IMR-90 (cell line): Measurements from ENCODE around the gene AUTS2. TPM values are rescaled to one million over a fixed set of nuclear protein-coding genes. Genes with fewer than 3 reads are reported as not detected.

Source experiments
- ATAC-seq: fragments of 200-7000 bp; cut with Tn5 transposase; 2 replicates; pipeline ENCODE4 v1.9.1; 2020; ENCODE audit warnings: low read depth, mild to moderate bottlenecking, moderate library complexity
- BruUV-seq: library from RNA; stranded (reverse); fragments of 400-500 nt; replicated peaks from 2 replicates; lab custom pipeline; 2021; lab: Mats Ljungman, UMichigan
- CTCF ChIA-PET: fragments of 300-600 bp; formaldehyde crosslinking; extraction: SDS; loops from one replicate; lab custom pipeline; 2021; ENCODE audit warnings: antibody characterized with exemption; lab: Yijun Ruan, JAX
- POLR2A ChIA-PET: fragments of 300-600 bp; sonication (Branson Sonifier 250); formaldehyde crosslinking; loops from one replicate; lab custom pipeline; 2022; ENCODE audit warnings: antibody characterized with exemption; ENCODE audit not compliant: unreplicated experiment; lab: Charles Lee
- DNase-seq: peaks from one replicate; pipeline ENCODE4 v3.0.0; 2013
- H2AFZ ChIP-seq: replicated peaks from 2 replicates; pipeline ENCODE3; 2013; ENCODE audit warnings: low read length, mild to moderate bottlenecking; ENCODE audit not compliant: poor library complexity
- H2AK5ac ChIP-seq: 2 replicates; pipeline ENCODE4 v1.6.1; 2013; ENCODE audit warnings: low read depth, low read length, inconsistent platforms
- H2AK9ac ChIP-seq: replicated peaks from 2 replicates; pipeline ENCODE3; 2013; ENCODE audit warnings: mild to moderate bottlenecking, low read depth, low read length, moderate library complexity; ENCODE audit not compliant: poor library complexity
- H2BK120ac ChIP-seq: 2 replicates; pipeline ENCODE4 v1.6.1; 2013; ENCODE audit warnings: low read depth, low read length, inconsistent platforms
- H2BK15ac ChIP-seq: 3 replicates; pipeline ENCODE4 v1.6.1; 2013; ENCODE audit warnings: low read depth, low read length, inconsistent platforms
- H2BK20ac ChIP-seq: 2 replicates; pipeline ENCODE4 v1.6.1; 2013; ENCODE audit warnings: low read depth, mild to moderate bottlenecking, inconsistent platforms, low read length, moderate library complexity
- H2BK5ac ChIP-seq: 2 replicates; pipeline ENCODE4 v1.6.1; 2013; ENCODE audit warnings: mild to moderate bottlenecking, low read depth, low read length, inconsistent platforms; ENCODE audit not compliant: poor library complexity, severe bottlenecking
- H3K14ac ChIP-seq: replicated peaks from 2 replicates; pipeline ENCODE4 v1.6.1; 2013; ENCODE audit warnings: low read depth, low read length, inconsistent platforms
- H3K18ac ChIP-seq: 2 replicates; pipeline ENCODE4 v1.6.1; 2013; ENCODE audit warnings: low read depth, low read length, control low read depth
- H3K23ac ChIP-seq: 2 replicates; pipeline ENCODE4 v1.6.1; 2013; ENCODE audit warnings: low read depth, low read length, inconsistent platforms
- H3K27ac ChIP-seq: 2 replicates; pipeline ENCODE4 v1.5.1; 2013; ENCODE audit warnings: mild to moderate bottlenecking, control low read depth, low read length; ENCODE audit not compliant: insufficient read depth
- H3K27me3 ChIP-seq: 2 replicates; pipeline ENCODE4 v1.6.1; 2013; ENCODE audit warnings: low read length; ENCODE audit not compliant: control insufficient read depth, insufficient read depth
- H3K36me3 ChIP-seq: 2 replicates; pipeline ENCODE4 v1.6.1; 2013; ENCODE audit warnings: low read length, mixed read lengths; ENCODE audit not compliant: control insufficient read depth, insufficient read depth
- H3K4ac ChIP-seq: 2 replicates; pipeline ENCODE4 v1.6.1; 2013; ENCODE audit warnings: low read depth, low read length, inconsistent platforms
- H3K4me1 ChIP-seq: 2 replicates; pipeline ENCODE4 v1.6.1; 2013; ENCODE audit warnings: low read length, mixed read lengths; ENCODE audit not compliant: control insufficient read depth, insufficient read depth
- H3K4me2 ChIP-seq: 2 replicates; pipeline ENCODE4 v1.6.1; 2013; ENCODE audit warnings: low read depth, mild to moderate bottlenecking, control low read depth, low read length, moderate library complexity
- H3K4me3 ChIP-seq: 2 replicates; pipeline ENCODE4 v1.5.1; 2013; ENCODE audit warnings: low read depth, mild to moderate bottlenecking, control low read depth, low read length, moderate library complexity; ENCODE audit not compliant: insufficient read depth
- H3K56ac ChIP-seq: 2 replicates; pipeline ENCODE4 v1.6.1; 2013; ENCODE audit warnings: low read length, inconsistent platforms; ENCODE audit not compliant: insufficient read depth; ENCODE audit errors: extremely low read depth
- H3K79me1 ChIP-seq, 2 experiments: 2 replicates each; pipeline ENCODE4 v1.6.1; 2013; ENCODE audit warnings: low read length in 2 of 2, inconsistent platforms in 1 of 2, low read depth in 1 of 2
- H3K9ac ChIP-seq: 2 replicates; pipeline ENCODE4 v1.6.1; 2013; ENCODE audit warnings: low read depth, low read length, control low read depth
- H3K9me1 ChIP-seq: 2 replicates; pipeline ENCODE4 v1.6.1; 2013; ENCODE audit warnings: low read length, inconsistent platforms; ENCODE audit not compliant: insufficient read depth
- H3K9me3 ChIP-seq: 2 replicates; pipeline ENCODE4 v1.6.1; 2013; ENCODE audit warnings: low read length; ENCODE audit not compliant: control insufficient read depth, insufficient read depth
- H4K20me1 ChIP-seq: 2 replicates; pipeline ENCODE4 v1.6.1; 2013; ENCODE audit warnings: low read length, inconsistent platforms; ENCODE audit not compliant: insufficient read depth
- H4K5ac ChIP-seq: 2 replicates; pipeline ENCODE4 v1.6.1; 2013; ENCODE audit warnings: mild to moderate bottlenecking, low read depth, low read length, control low read depth
- H4K8ac ChIP-seq, 2 experiments: 2 replicates each; pipeline ENCODE4 v1.6.1; 2013; ENCODE audit warnings: low read depth in 2 of 2, low read length in 2 of 2, control low read depth in 1 of 2, inconsistent platforms in 1 of 2
- H4K91ac ChIP-seq: 2 replicates; pipeline ENCODE4 v1.6.1; 2013; ENCODE audit warnings: low read depth, low read length, inconsistent platforms; ENCODE audit not compliant: insufficient read depth
- BHLHE40 ChIP-seq: fragments of 150-350 bp; IDR thresholded peaks from 2 replicates; pipeline ENCODE4 v1.6.1; 2016; ENCODE audit warnings: mild to moderate bottlenecking, low read depth, low read length
- FOS ChIP-seq: fragments of 150-350 bp; IDR thresholded peaks from 2 replicates; pipeline ENCODE4 v1.6.1; 2016; ENCODE audit warnings: low read depth, low read length
- MAFK ChIP-seq: IDR thresholded peaks from 2 replicates; pipeline ENCODE4 v1.6.1; 2012; ENCODE audit warnings: low read depth, low read length, improper control_type of control experiment
- MAZ ChIP-seq: IDR thresholded peaks from 2 replicates; pipeline ENCODE4 v1.6.1; 2012; ENCODE audit warnings: low read depth, mild to moderate bottlenecking, low read length, improper control_type of control experiment, moderate library complexity, borderline replicate concordance
- MXI1 ChIP-seq: IDR thresholded peaks from 2 replicates; pipeline ENCODE4 v1.6.1; 2012; ENCODE audit warnings: low read depth, mild to moderate bottlenecking, low read length, moderate library complexity, borderline replicate concordance
- NFE2L2 ChIP-seq: fragments of 150-350 bp; IDR thresholded peaks from 2 replicates; pipeline ENCODE4 v1.6.1; 2016; ENCODE audit warnings: low read depth, mild to moderate bottlenecking, low read length
- POLR2A ChIP-seq: IDR thresholded peaks from 2 replicates; pipeline ENCODE4 v1.6.1; 2012; ENCODE audit warnings: mild to moderate bottlenecking, low read depth, low read length
- RCOR1 ChIP-seq: IDR thresholded peaks from 2 replicates; pipeline ENCODE4 v1.6.1; 2012; ENCODE audit warnings: mild to moderate bottlenecking, low read length, improper control_type of control experiment; ENCODE audit not compliant: insufficient replicate concordance
- RFX5 ChIP-seq: IDR thresholded peaks from 2 replicates; pipeline ENCODE4 v1.8.0; 2012; ENCODE audit warnings: low read depth, mild to moderate bottlenecking, low read length, moderate library complexity
- SMC3 ChIP-seq: fragments of 150-350 bp; IDR thresholded peaks from 2 replicates; pipeline ENCODE4 v1.6.1; 2016; ENCODE audit warnings: low read depth, mild to moderate bottlenecking, antibody characterized with exemption, low read length, moderate library complexity
- WGBS, 2 experiments: methylation state at CpG; one replicate each; pipeline versions ENCODE4 v1.1.5 to v1.1.7; 2013; ENCODE audit warnings: missing lambda C conversion rate in 2 of 2; ENCODE audit not compliant: insufficient read length in 1 of 2; ENCODE audit errors: extremely low coverage in 2 of 2; 5-methylcytosine and 5-hydroxymethylcytosine counted together
- dilution Hi-C: fragments of 300-500 bp; cut with HindIII; formaldehyde crosslinking; loops from one replicate; pipeline ENCODE4 v1.14.3; 2018; ENCODE audit warnings: low sequenced_read_pairs; ENCODE audit not compliant: unreplicated experiment
- in situ Hi-C: fragments of 300-500 bp; cut with MboI; formaldehyde crosslinking; loops from 3 replicates; pipeline ENCODE4 v1.14.3; 2019; ENCODE audit warnings: low sequenced_read_pairs, inconsistent platforms, mixed read lengths
- intact Hi-C: fragments of 100-400 bp; cut with micrococcal nuclease; formaldehyde crosslinking; loops from 2 replicates; pipeline ENCODE4 v1.10.0; 2022
- polyA plus RNA-seq, 3 experiments: library from polyadenylated mRNA; depleted of rRNA; stranded (reverse); fragments of >200 nt; gene quantifications; 2 replicates each; pipeline ENCODE4 v1.2.3, GENCODE V29; 2012; ENCODE audit warnings: low replicate concordance in 1 of 3
- total RNA-seq: library from RNA; depleted of rRNA; stranded (reverse); fragments of >200 nt; gene quantifications from 2 replicates; pipeline ENCODE4 v1.2.3, GENCODE V29; 2012
- TF ChIP-seq, protein P1 (sequence below): fragments of 150-350 bp; IDR thresholded peaks from 2 replicates; pipeline ENCODE4 v1.6.1; 2016; ENCODE audit warnings: low read depth, mild to moderate bottlenecking, low read length, moderate library complexity, borderline replicate concordance
- TF ChIP-seq, protein P2 (sequence below): conservative IDR thresholded peaks from 2 replicates; pipeline ENCODE4 v1.5.1; 2012; ENCODE audit warnings: mild to moderate bottlenecking, low read depth, low read length, improper control_type of control experiment
- TF ChIP-seq, protein P3 (sequence below): fragments of 150-350 bp; IDR thresholded peaks from 2 replicates; pipeline ENCODE4 v1.6.1; 2017; ENCODE audit warnings: mild to moderate bottlenecking, antibody characterized with exemption, low read length, low read depth

Gene AUTS2
- total and polyA plus RNA-seq, 2 of the 4 experiments (the other 2 are of a cell fraction), result 0.90 to 3.0 TPM

DNA sequence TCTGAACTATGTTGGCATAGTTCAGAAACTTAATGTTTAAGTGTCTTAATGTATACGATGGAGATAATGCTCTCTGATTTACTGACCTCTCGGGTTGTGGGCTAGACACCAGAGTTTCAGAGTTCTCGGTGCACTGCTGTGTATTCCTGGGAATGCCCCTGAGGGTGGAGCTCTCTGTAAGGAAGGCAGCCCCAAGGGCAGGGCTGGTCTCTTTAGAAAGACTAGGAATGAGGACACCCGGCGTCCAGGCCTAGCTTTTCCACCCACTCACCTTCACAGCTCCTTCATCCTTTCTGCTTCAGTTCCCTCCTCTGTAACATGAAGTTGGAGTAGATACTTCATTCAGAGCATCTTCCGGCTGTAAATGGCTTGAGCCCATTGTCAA, 997.1 kb downstream of the AUTS2 start:
- Histone ChIP-seq H3K4me3 (no peak overlapping the region), H3K56ac (no peak overlapping the region), H3K23ac (no peak overlapping the region), H4K91ac (no peak overlapping the region), H2AFZ (peak overlapping the region; percentile 33), H2BK15ac (no peak overlapping the region), H3K9me1 (no peaks in the 10 kb centered on the region), H4K5ac (no peak overlapping the region), H3K14ac (no peak overlapping the region), H3K9me3 (no peaks in the 10 kb centered on the region), H3K4ac (no peak overlapping the region), H4K20me1 (no peaks in the 10 kb centered on the region), H4K8ac (no peak overlapping the region), H2AK5ac (no peak overlapping the region), H2BK5ac (no peak overlapping the region), H3K9ac (no peak overlapping the region), H2BK20ac (no peak overlapping the region), H3K36me3 (no peaks in the 10 kb centered on the region), H3K27me3 (peaks cover 15% of the 10 kb centered on the region), H3K27ac (no peak overlapping the region), H3K4me1 (no peaks in the 10 kb centered on the region), H2AK9ac (no peak overlapping the region), H3K18ac (no peak overlapping the region), H2BK120ac (no peak overlapping the region), H3K79me1 (no peaks in the 10 kb centered on the region), H3K4me2 (no peak overlapping the region)
- in situ Hi-C loops, result no loop called here
- no CpG with 5 or more reads among the region's 6 CpGs for WGBS, 2 experiments
- intact Hi-C loops, result no loop called here
- dilution Hi-C loops, result no loop called here
- POLR2A ChIA-PET, result no interaction called here
- DNase-seq, result no peak
- ATAC-seq, result no peak
- CTCF ChIA-PET, result no interaction called here
- BruUV-seq, result no TSS peak
- TF ChIP-seq FOS (no peak), POLR2A (no peak), RFX5 (no peak), MAFK (no peak), MAZ (no peak), BHLHE40 (no peak), SMC3 (no peak), MXI1 (no peak), RCOR1 (no peak), NFE2L2 (no peak)
- TF ChIP-seq, protein P1, sequence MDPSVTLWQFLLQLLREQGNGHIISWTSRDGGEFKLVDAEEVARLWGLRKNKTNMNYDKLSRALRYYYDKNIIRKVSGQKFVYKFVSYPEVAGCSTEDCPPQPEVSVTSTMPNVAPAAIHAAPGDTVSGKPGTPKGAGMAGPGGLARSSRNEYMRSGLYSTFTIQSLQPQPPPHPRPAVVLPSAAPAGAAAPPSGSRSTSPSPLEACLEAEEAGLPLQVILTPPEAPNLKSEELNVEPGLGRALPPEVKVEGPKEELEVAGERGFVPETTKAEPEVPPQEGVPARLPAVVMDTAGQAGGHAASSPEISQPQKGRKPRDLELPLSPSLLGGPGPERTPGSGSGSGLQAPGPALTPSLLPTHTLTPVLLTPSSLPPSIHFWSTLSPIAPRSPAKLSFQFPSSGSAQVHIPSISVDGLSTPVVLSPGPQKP, result no peak
- TF ChIP-seq, protein P2, sequence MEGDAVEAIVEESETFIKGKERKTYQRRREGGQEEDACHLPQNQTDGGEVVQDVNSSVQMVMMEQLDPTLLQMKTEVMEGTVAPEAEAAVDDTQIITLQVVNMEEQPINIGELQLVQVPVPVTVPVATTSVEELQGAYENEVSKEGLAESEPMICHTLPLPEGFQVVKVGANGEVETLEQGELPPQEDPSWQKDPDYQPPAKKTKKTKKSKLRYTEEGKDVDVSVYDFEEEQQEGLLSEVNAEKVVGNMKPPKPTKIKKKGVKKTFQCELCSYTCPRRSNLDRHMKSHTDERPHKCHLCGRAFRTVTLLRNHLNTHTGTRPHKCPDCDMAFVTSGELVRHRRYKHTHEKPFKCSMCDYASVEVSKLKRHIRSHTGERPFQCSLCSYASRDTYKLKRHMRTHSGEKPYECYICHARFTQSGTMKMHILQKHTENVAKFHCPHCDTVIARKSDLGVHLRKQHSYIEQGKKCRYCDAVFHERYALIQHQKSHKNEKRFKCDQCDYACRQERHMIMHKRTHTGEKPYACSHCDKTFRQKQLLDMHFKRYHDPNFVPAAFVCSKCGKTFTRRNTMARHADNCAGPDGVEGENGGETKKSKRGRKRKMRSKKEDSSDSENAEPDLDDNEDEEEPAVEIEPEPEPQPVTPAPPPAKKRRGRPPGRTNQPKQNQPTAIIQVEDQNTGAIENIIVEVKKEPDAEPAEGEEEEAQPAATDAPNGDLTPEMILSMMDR, result no peak
- TF ChIP-seq, protein P3, sequence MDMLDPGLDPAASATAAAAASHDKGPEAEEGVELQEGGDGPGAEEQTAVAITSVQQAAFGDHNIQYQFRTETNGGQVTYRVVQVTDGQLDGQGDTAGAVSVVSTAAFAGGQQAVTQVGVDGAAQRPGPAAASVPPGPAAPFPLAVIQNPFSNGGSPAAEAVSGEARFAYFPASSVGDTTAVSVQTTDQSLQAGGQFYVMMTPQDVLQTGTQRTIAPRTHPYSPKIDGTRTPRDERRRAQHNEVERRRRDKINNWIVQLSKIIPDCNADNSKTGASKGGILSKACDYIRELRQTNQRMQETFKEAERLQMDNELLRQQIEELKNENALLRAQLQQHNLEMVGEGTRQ, result no peak
